ENCODE measurements around the gene FIGN. TPM values are rescaled to one million over a fixed set of nuclear protein-coding genes. Genes with fewer than 3 reads are reported as not detected.

FIGN gene
- total RNA-seq, 1 donor = not detected

- no peaks in the 10 kb centered on the region for H3K9me3 ChIP-seq (ENCODE audit: low read depth, low read length)
- H3K4me3 ChIP-seq (ENCODE audit: low read length) = no peak overlapping the region
- H3K4me1 ChIP-seq (ENCODE audit: insufficient read depth, low read length) = no peaks in the 10 kb centered on the region
- H3K27me3 ChIP-seq (ENCODE audit: insufficient read depth, low read length) = no peaks in the 10 kb centered on the region
Measured at GRCh38 chr2:163753726-163754125, 17.9 kb upstream of the FIGN start.

DNA sequence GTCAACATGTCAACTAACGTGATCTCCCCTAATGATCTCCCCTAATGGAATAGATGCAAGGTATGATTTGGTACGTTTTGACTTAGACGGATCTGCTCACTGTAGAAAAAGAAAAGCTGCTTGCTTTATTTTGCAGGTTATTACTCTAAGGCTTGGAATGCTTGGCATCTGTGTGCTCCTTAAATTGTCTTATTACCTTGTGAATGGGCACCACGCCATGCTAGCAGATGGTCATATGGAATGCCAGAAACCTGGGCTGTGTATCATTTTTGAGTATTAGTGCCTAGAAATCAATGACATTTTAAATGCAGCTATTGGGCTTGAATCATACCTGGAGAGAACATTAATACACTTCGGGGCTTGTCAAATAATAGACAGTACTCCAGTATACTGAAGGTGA lies 16.5 kb upstream of the FIGN start:
- H3K9me3 ChIP-seq (ENCODE audit: low read depth, low read length) = no peaks in the 10 kb centered on the region
- H3K4me1 ChIP-seq (ENCODE audit: insufficient read depth, low read length) = no peaks in the 10 kb centered on the region
- no peak overlapping the region for H3K4me3 ChIP-seq (ENCODE audit: low read length)
- no peaks in the 10 kb centered on the region for H3K27me3 ChIP-seq (ENCODE audit: insufficient read depth, low read length)

GRCh38 chr2:163751696-163752095 lies 15.9 kb upstream of the FIGN start:
- no peaks in the 10 kb centered on the region for H3K9me3 ChIP-seq (ENCODE audit: low read depth, low read length)
- H3K4me3 ChIP-seq (ENCODE audit: low read length) = no peak overlapping the region
- H3K4me1 ChIP-seq (ENCODE audit: insufficient read depth, low read length) = no peaks in the 10 kb centered on the region
- no peaks in the 10 kb centered on the region for H3K27me3 ChIP-seq (ENCODE audit: insufficient read depth, low read length)

DNA sequence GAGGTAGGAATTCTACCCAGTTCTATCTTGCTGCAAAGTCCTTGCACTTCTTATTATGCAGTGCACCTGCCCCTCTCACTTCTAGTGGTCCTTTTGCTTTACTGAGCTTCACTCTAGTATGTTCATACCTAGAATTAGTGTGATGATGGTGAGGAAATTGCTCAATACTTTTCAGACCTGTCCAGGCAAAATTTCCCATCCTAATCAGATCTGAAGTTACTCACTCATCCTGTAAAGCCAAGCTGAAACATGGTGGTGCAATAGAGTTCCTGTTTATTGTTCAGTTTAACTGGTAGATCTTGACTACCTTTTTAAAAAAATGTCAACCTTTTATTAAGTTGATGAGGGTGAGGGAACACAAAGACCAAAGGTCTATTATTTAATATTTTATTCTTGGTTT lies 12.6 kb upstream of the FIGN start:
- Histone ChIP-seq H3K4me1 (ENCODE audit: insufficient read depth, low read length) (no peaks in the 10 kb centered on the region), H3K4me3 (ENCODE audit: low read length) (no peak overlapping the region), H3K9me3 (ENCODE audit: low read depth, low read length) (no peaks in the 10 kb centered on the region), H3K27me3 (ENCODE audit: insufficient read depth, low read length) (no peaks in the 10 kb centered on the region)

DNA sequence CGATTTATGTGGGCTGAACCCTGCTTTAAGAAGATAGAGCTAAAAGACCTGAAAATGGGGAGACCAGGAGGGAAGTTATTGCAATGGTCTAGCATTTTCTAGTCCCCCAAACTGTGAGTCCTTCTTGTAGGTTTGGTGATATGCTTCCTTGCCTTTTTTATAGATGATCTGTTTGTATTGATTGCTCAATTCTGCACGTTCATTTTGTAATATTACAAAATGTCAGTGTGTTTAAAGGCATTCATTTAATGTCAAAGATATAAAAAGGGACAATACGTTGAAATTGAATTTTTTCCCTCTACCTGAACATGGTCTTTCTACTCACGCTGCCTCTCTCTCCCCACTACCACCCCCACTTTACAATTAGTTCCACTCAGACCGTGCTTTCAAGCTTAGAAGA lies 5.6 kb upstream of the FIGN start:
- Histone ChIP-seq H3K4me3 (ENCODE audit: low read length) (no peak overlapping the region), H3K4me1 (ENCODE audit: insufficient read depth, low read length) (no peaks in the 10 kb centered on the region), H3K27me3 (ENCODE audit: insufficient read depth, low read length) (peaks cover 20% of the 10 kb centered on the region), H3K9me3 (ENCODE audit: low read depth, low read length) (no peaks in the 10 kb centered on the region)

DNA sequence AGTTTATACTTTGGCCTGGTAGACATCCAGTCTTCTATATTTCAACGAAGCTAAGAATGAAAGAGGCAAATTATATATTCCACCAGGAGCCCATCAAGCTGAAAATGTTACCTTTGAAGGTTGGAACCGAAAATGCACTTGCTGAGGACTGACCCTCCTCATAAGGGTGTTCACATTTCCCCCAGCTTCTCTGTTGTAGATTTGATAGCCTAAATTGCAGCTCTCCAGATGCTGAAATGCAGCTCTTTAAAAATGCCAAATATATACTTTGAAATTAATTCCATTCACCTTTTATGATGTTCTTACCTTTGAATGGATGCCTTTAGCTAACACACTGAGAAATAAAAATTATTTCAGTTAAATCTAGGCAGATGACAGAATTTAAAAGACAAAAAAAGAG lies 1.8 kb upstream of the FIGN start:
- Histone ChIP-seq H3K9me3 (ENCODE audit: low read depth, low read length) (no peaks in the 10 kb centered on the region), H3K4me1 (ENCODE audit: insufficient read depth, low read length) (no peaks in the 10 kb centered on the region), H3K27me3 (ENCODE audit: insufficient read depth, low read length) (peaks cover 44% of the 10 kb centered on the region), H3K4me3 (ENCODE audit: low read length) (no peak overlapping the region)

DNA sequence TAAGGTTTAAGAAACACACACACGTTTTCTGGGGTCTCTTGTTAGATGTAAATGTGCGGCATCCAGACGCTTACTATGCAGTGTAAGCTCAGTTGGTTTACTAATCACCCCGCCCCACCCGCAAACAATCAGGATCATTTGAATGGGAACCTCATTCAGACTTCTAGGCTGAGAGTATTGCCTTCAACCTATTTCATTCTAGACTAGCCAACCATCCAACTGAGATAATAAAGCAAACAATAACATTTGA lies 1.3 kb upstream of the FIGN start:
- Histone ChIP-seq H3K4me1 (ENCODE audit: insufficient read depth, low read length) (no peaks in the 10 kb centered on the region), H3K27me3 (ENCODE audit: insufficient read depth, low read length) (peaks cover 44% of the 10 kb centered on the region), H3K4me3 (ENCODE audit: low read length) (no peak overlapping the region), H3K9me3 (ENCODE audit: low read depth, low read length) (no peaks in the 10 kb centered on the region)

GRCh38 chr2:163736433-163737189 lies 803 bp upstream of the FIGN start:
- no peaks in the 10 kb centered on the region for H3K4me1 ChIP-seq (ENCODE audit: insufficient read depth, low read length)
- H3K27me3 ChIP-seq (ENCODE audit: insufficient read depth, low read length) = peaks cover 44% of the 10 kb centered on the region
- H3K9me3 ChIP-seq (ENCODE audit: low read depth, low read length) = no peaks in the 10 kb centered on the region

DNA sequence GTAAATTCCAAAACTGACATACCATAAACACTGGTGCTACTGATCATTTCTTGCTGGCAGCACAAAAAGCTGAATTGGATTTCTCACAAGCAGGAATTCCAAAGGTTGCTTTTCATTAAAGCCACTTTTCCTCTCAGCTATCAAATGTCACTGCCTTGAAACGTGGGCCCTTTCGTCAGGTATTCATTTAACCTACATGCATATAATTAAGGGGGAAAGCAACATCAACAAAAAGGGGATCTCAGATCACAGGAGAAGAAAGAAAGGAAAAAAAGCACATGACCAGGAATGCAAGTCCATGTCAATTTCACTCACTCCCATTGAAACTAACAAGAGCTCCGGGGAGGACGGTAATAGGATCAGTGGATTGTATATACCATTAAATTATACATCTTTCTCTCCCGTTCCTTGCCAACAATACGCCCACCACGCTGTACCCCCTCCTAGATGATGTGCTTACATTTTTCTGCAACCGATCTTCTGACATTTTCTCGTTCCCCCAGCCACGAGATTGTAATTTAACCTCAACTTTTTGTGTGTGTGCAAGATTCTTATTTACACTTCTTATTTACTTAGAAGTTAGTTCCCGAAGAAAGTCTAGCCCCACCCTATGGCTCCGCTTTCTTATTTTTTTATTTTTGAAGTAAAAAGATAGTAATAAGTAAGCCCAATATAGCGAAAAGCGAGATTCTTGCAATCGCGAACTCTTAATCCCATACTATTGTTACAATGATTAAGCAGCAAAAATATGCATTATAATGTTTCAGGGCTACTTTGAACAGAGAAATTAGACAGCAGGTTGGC lies 725 bp downstream of the FIGN start:
- Histone ChIP-seq H3K4me1 (ENCODE audit: insufficient read depth, low read length) (no peaks in the 10 kb centered on the region), H3K4me3 (ENCODE audit: low read length) (no peak overlapping the region), H3K27me3 (ENCODE audit: insufficient read depth, low read length) (peaks cover 44% of the 10 kb centered on the region)

More at GRCh38 chr2:163736433-163737189, 803 bp upstream of the FIGN start:
- no peak overlapping the region for H3K4me3 ChIP-seq (ENCODE audit: low read length)

GRCh38 chr2:163734401-163734800 lies 1.4 kb downstream of the FIGN start:
- Histone ChIP-seq H3K27me3 (ENCODE audit: insufficient read depth, low read length) (peaks cover 43% of the 10 kb centered on the region), H3K4me3 (ENCODE audit: low read length) (no peak overlapping the region), H3K9me3 (ENCODE audit: low read depth, low read length) (no peaks in the 10 kb centered on the region), H3K4me1 (ENCODE audit: insufficient read depth, low read length) (no peaks in the 10 kb centered on the region)

More for the DNA sequence above, 725 bp downstream of the FIGN start:
- H3K9me3 ChIP-seq (ENCODE audit: low read depth, low read length) = no peaks in the 10 kb centered on the region

DNA sequence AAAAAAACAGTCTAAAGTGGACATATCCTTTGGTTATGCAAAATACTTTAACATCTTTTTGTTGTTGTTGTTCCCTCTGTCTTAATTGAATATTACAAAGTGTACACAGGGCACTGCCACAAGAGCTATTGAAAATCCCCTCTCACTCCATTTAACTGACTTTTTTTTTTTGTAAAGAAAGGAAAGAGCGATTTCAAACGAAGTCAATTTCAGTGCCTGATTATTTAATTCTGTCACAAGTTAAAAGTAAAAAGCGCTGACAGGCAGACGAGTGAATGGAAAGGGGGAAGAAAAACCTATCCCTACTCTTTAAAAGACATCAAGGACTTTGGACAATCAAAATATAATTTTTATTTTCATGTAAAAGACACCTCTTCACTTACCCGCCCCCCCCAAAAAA lies 1.9 kb downstream of the FIGN start:
- H3K4me1 ChIP-seq (ENCODE audit: insufficient read depth, low read length) = no peaks in the 10 kb centered on the region
- H3K4me3 ChIP-seq (ENCODE audit: low read length) = no peak overlapping the region
- H3K9me3 ChIP-seq (ENCODE audit: low read depth, low read length) = no peaks in the 10 kb centered on the region
- H3K27me3 ChIP-seq (ENCODE audit: insufficient read depth, low read length) = peaks cover 42% of the 10 kb centered on the region

- peaks cover 42% of the 10 kb centered on the region for H3K27me3 ChIP-seq (ENCODE audit: insufficient read depth, low read length)
- no peak overlapping the region for H3K4me3 ChIP-seq (ENCODE audit: low read length)
- H3K4me1 ChIP-seq (ENCODE audit: insufficient read depth, low read length) = no peaks in the 10 kb centered on the region
Measured at GRCh38 chr2:163733301-163733938, 2.4 kb downstream of the FIGN start.

DNA sequence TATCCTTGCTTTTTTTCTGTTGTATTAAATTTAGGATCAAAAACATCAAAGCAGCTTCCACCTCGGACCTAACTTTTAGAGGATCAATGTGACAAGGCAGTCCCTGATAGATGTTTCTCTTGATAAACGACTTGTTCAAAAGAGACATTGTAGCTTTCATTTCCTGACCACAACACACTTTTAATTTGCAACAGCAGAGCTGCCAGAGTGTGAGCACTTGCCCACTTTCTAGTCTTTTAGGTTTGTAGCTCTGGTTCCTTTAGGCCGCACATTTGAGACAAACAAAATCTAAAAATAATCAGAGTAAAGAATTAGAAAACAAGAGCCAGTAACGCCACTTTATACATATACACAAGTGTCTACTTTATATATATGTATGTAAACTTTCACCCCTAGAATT lies 3.1 kb downstream of the FIGN start:
- peaks cover 35% of the 10 kb centered on the region for H3K27me3 ChIP-seq (ENCODE audit: insufficient read depth, low read length)
- no peaks in the 10 kb centered on the region for H3K4me1 ChIP-seq (ENCODE audit: insufficient read depth, low read length)
- H3K4me3 ChIP-seq (ENCODE audit: low read length) = no peak overlapping the region
- H3K9me3 ChIP-seq (ENCODE audit: low read depth, low read length) = no peaks in the 10 kb centered on the region

More at GRCh38 chr2:163733301-163733938, 2.4 kb downstream of the FIGN start:
- no peaks in the 10 kb centered on the region for H3K9me3 ChIP-seq (ENCODE audit: low read depth, low read length)

DNA sequence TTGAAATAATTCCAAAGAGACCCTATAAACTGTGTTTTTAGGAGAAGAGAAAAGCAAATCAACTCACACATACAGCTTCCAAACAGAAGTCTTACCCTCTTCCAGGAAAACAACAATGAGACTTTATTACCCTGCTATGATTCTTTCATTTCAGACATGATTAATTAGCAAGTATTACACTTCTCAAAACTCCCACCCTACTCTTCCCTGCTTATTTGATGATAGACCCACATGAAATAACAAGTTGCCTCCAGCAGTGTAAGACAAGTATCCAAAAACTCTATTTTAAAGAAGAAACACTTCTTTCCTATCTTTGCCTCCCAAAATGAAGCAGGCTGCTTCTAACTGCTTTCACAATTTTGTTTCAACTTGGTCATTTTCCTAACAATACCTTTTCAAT lies 4.1 kb downstream of the FIGN start:
- H3K4me3 ChIP-seq (ENCODE audit: low read length) = no peak overlapping the region
- no peaks in the 10 kb centered on the region for H3K9me3 ChIP-seq (ENCODE audit: low read depth, low read length)
- H3K4me1 ChIP-seq (ENCODE audit: insufficient read depth, low read length) = no peaks in the 10 kb centered on the region
- peaks cover 25% of the 10 kb centered on the region for H3K27me3 ChIP-seq (ENCODE audit: insufficient read depth, low read length)

- Histone ChIP-seq H3K9me3 (ENCODE audit: low read depth, low read length) (no peaks in the 10 kb centered on the region), H3K27me3 (ENCODE audit: insufficient read depth, low read length) (peaks cover 19% of the 10 kb centered on the region)
Measured at GRCh38 chr2:163730556-163730955, 5.3 kb downstream of the FIGN start.

More at GRCh38 chr2:163730556-163730955, 5.3 kb downstream of the FIGN start:
- no peaks in the 10 kb centered on the region for H3K4me1 ChIP-seq (ENCODE audit: insufficient read depth, low read length)
- no peak overlapping the region for H3K4me3 ChIP-seq (ENCODE audit: low read length)
